ENCODE data around the gene NANOG. TPM values are rescaled to one million over a fixed set of nuclear protein-coding genes. Genes with fewer than 3 reads are reported as not detected.
"Not testable (repeated sequence)": the region's sequence is repeated elsewhere in the genome, so short reads cannot be mapped to it uniquely, and the experiment has no call there.

NANOG gene
- total RNA-seq, 1 experiment from 2014 or later: not detected

DNA sequence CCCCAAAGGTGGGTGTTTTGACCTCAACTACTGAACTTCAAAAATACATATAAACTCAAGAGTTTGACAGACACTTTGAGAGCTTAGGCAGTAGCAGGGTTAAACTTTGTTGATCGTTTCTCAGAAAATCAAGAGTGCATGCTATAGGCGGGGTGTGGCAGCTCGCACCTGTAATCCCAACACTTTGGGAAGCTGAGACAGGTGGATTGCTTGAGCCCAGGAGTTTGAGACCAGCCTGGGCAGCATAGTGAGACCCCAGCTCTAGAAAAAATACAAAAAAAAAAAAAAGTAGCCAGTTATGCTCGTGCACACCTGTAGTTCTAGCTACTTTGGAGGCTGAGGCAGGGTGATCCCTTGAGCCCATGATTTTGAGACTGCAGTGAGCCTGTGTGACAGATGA, 12.3 kb downstream of the NANOG start:
- no peak for DNase-seq (ENCODE audit: low spot score)

GRCh38 chr12:7806319-7806718, 17.1 kb downstream of the NANOG start:
- not testable (repeated sequence) for DNase-seq (ENCODE audit: low spot score)

GRCh38 chr12:7806863-7807487, 17.8 kb downstream of the NANOG start:
- peak; percentile 70 for DNase-seq (ENCODE audit: low spot score)

DNA sequence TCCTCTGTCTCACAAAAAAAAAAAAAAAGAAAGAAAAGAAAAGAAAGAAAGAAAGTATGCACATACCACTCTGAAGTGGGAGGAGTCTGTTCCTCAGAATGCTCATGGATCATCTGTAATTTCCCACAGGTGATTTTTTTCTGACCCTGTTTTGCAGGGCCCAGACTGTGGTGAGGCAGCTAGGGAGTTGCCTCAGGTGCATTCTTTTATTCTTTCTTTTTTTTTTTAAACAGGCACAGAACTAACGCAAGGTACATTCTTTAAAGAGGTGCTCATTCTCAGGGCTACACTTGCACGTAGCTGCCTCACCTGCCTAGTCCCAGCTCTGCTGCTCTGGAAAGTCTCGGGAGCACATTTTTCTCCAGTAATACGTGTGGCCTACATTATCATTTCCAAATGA, 36.6 kb downstream of the NANOG start:
- not testable (repeated sequence) for DNase-seq (ENCODE audit: low spot score)

GRCh38 chr12:7829737-7830136, 40.5 kb downstream of the NANOG start:
- not testable (repeated sequence) for DNase-seq (ENCODE audit: low spot score)

DNA sequence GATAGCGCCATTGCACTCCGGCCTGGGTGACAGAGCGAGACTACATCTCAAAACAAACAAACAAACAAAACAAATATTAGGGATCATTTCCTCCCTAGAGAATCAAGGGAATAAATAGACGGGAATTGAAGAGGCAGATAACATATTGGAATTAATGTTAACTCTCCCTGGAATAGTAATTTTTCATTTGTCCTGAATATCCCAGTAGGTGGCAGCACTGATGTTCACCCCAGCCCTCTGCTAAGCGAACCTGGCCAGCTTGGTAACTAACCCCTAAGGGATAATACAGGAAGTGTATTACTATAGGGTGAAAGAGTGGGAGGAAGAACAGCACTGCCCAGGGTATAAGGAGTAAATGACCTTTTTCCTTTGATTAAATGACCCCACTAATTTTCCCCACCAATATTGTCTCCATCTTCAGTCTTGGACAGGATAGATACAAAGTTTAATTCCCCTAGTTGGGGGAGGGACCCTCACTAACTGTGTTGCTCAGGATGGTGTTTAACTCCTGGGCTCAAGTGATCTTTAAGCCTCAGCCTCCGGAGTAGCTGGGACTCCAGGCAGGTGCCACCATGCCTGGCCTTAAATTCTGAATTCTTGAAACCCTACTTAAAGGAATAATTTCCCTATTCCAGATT, 43.0 kb downstream of the NANOG start:
- peak; percentile 62 for DNase-seq (ENCODE audit: low spot score)

DNA sequence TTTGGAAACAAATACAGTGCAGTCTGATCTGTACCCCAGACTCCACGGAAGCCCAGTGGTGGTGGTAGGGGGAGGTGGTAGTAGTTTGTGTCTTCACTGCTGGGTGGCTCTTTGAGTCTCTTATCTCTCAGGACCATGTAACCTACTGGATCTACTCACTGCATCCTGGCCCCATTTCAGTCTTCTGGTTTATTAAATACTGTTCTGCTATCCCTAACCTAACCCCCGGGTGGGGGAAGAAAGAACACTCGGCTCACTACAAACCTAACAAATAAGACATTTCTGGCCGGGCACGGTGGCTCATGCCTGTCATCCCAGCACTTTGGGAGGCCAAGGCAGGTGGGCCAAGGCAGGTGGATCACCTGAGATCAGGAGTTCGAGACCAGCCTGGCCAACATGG, 44.0 kb downstream of the NANOG start:
- DNase-seq (ENCODE audit: low spot score): not testable (repeated sequence)

DNA sequence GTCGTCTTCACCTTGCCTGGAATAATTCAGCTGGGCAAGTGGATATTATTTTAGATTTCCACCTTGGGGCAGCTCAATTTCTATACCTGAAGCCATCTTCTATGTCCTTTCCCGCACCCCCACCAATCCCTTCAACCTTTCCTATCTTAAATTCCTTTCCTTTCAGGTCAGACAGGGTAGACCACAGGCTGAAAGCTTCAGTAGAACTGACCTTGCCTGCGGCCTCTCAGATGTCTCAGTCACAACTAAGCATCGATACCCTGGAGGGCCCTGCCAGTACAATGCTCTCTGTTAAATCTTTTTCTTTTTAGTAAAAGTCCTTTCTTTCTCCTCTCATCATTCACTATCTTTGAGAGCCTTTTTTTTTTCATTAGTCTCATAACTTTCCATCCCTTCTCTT, 44.6 kb downstream of the NANOG start:
- no peak for DNase-seq (ENCODE audit: low spot score)

DNA sequence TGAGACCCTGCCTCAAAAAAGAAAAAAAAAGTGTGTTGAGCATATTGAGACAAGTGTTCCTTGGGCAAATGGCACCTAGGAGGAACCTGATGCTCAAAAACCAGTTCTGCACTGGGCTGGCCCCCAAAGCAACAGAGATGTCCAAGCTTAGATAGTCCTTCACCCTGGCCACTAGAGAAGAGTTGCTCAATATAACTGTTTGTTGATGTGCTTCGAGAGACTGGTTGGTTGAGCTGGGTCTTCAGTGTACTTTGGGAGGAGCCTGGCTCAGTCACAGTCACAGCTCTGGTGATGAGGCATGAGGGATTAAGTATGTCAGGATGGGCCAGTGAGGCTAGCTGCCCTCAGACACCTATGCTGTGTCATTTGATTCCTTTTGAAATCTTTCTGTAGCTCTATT, 45.5 kb downstream of the NANOG start:
- no peak for DNase-seq (ENCODE audit: low spot score)

GRCh38 chr12:7835116-7835515, 45.9 kb downstream of the NANOG start:
- no peak for DNase-seq (ENCODE audit: low spot score)

DNA sequence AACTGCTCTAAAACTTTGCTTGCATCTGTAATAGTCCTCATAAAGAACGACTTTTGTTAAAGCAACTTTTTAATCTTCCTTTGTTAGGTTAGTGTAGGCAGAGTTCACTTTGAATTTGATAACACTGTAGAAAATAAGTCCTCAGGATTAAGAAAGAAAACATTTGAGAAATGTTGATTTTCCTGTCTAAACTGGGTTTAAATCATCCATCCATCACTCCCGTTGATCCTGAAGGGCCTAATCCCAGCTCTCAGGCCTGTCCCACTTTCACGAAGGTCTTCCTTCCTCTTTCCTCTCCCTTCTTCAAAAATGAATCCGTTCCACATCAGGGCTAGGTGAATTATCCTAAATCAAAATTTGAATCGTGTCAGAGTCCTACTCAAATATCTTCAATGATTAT, 46.6 kb downstream of the NANOG start:
- no peak for DNase-seq (ENCODE audit: low spot score)

DNA sequence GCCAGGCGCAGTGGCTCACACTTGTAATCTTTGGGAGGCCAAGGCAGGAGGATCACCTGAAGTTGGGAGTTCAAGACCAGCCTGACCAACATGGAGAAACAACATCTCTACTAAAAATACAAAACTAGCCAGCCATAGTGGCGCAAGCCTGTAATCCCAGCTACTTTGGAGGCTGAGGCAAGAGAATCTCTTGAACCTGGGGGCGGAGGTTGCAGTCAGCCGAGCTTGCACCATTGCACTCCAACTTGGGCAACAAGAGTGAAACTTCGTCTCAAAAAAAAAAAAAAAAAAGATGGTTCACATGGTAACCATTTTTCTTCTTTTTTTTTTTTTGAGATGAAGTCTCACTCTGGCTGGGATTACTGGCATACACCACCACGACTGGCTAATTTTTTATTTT, 48.2 kb downstream of the NANOG start:
- DNase-seq (ENCODE audit: low spot score): no peak

DNA sequence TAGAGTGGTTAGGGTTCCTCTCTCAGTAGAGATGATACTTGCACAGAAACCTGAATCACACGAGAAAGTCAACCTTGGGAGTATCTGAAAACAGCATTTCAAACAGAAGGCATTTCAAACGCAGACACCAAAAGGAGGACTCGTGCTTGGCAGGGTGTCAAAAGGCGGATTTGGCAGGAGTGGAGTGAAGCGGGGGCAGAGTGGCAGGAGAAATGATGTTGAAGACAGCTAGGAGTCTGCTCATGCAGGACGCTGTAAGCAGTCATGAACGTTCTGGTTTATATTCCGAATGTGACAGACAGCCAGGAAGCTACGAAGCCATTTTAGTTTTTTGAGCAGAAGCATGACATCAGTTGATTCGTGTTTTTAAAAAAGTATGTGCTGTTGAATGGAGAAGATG, 50.0 kb downstream of the NANOG start:
- DNase-seq (ENCODE audit: low spot score): not testable (repeated sequence)

DNA sequence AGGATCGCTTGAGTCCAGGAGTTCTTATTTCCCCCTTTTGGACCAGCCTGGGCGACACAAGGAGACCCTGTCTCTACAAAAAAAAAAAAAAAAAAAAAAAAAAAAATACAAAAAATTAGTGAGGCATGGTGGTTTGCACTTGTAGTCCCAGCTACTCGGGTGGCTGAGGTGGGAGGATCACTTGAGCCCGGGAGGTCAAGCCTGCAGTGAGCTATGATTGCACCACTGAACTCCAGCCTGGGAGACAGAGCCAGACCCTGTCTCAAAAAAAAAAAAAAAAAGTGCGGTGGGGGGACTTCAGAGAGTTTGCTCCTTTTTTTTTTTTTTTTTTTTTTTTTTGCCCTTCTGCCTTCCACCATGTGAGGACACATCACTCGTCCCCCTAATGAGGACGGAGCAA, 50.6 kb downstream of the NANOG start:
- not testable (repeated sequence) for DNase-seq (ENCODE audit: low spot score)

- not testable (repeated sequence) for DNase-seq (ENCODE audit: low spot score)
Measured at GRCh38 chr12:7842444-7842843, 53.2 kb downstream of the NANOG start.

GRCh38 chr12:7843149-7843548, 53.9 kb downstream of the NANOG start:
- DNase-seq (ENCODE audit: low spot score): not testable (repeated sequence)

DNA sequence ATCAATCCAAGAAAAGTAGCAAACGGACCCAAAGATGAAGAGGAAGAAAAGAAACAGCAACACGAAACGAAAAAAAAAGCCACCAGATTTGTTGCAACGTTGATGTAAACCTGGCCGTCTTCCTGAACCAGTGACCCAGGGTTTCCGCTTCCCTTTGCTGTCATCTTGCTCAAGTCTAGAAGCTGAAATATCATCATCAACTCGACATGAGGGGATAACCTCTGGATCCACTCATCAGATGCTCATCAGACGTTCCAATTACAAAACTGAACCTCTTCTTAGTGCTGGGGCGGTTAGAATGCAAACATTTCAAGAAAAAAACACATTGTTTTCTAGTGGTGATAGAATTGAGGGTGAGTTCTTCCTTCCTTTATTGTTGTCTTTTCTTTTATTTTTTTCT, 54.4 kb downstream of the NANOG start:
- not testable (repeated sequence) for DNase-seq (ENCODE audit: low spot score)

DNA sequence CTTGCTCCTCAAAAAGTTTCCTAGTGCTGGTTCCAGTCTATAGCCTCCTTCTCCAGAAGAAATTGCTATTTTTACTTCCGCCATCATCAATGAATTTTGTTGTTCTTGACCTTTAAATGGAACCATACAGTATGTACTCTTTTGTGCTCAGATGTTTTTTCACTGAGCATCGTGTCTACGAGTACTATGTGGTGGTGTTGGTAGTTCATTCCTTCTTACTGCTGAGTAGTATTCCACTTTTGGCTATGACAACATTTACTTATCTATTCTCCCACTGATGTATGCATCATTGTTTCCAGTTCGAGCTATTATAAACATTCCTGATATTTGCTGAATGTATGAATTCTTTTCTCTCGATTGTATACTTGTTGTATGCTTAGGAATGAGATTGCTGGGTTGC, 54.9 kb downstream of the NANOG start:
- DNase-seq (ENCODE audit: low spot score): no peak

- DNase-seq (ENCODE audit: low spot score): not testable (repeated sequence)
Measured at GRCh38 chr12:7847226-7848097, 58.3 kb downstream of the NANOG start.

- DNase-seq (ENCODE audit: low spot score): not testable (repeated sequence)
Measured at GRCh38 chr12:7848098-7848422, 58.9 kb downstream of the NANOG start.
